DOHH2 (cell line): ENCODE results near the gene PCDH9.

Experiments used
- H3F3A ChIP-seq: fragments of 200-600 bp; sonication (generic), shearing (Covaris generic); 2 replicates; pipeline ENCODE4 v1.6.0; 2016; ENCODE audit warnings: antibody characterized with exemption, mild to moderate bottlenecking; ENCODE audit not compliant: control insufficient read depth, insufficient read depth
- H3K27ac ChIP-seq: fragments of 200-600 bp; sonication (generic); 2 replicates; pipeline ENCODE4 v1.5.1; 2014; ENCODE audit warnings: low read depth, mild to moderate bottlenecking, low read length, moderate library complexity
- H3K27me3 ChIP-seq: fragments of 200-600 bp; sonication (generic); 2 replicates; pipeline ENCODE4 v1.6.1; 2014; ENCODE audit warnings: mild to moderate bottlenecking, low read length, mixed read lengths; ENCODE audit not compliant: control insufficient read depth
- H3K36me3 ChIP-seq: fragments of 200-600 bp; sonication (generic); 2 replicates; pipeline ENCODE4 v1.6.1; 2014; ENCODE audit warnings: mild to moderate bottlenecking, low read length, moderate library complexity, mixed read lengths; ENCODE audit not compliant: control insufficient read depth
- H3K4me1 ChIP-seq: fragments of 200-600 bp; sonication (generic); 2 replicates; pipeline ENCODE4 v1.6.1; 2014; ENCODE audit warnings: mild to moderate bottlenecking, low read length, mixed read lengths; ENCODE audit not compliant: control insufficient read depth
- H3K4me2 ChIP-seq: fragments of 200-600 bp; sonication (generic); 2 replicates; pipeline ENCODE4 v1.6.0; 2014; ENCODE audit warnings: mild to moderate bottlenecking, low read length, moderate library complexity
- H3K4me3 ChIP-seq: fragments of 200-600 bp; sonication (generic); 2 replicates; pipeline ENCODE4 v1.5.1; 2014; ENCODE audit warnings: mild to moderate bottlenecking, low read length, mixed read lengths
- H3K79me2 ChIP-seq: fragments of 200-600 bp; sonication (generic); 2 replicates; pipeline ENCODE4 v1.6.1; 2014; ENCODE audit warnings: mild to moderate bottlenecking, low read length, mixed read lengths; ENCODE audit not compliant: control insufficient read depth
- H3K9me2 ChIP-seq: fragments of 200-600 bp; sonication (generic); replicated peaks from 2 replicates; pipeline ENCODE4 v1.6.1; 2014; ENCODE audit warnings: mild to moderate bottlenecking, low read length, mixed read lengths; ENCODE audit not compliant: control insufficient read depth
- H3K9me3 ChIP-seq: fragments of 200-600 bp; sonication (generic); 2 replicates; pipeline ENCODE4 v1.6.1; 2014; ENCODE audit warnings: antibody characterized with exemption, low read length, mixed read lengths; ENCODE audit not compliant: control insufficient read depth, insufficient read depth
- H4K20me1 ChIP-seq: fragments of 200-600 bp; sonication (generic); 2 replicates; pipeline ENCODE4 v1.6.0; 2014; ENCODE audit warnings: low read depth, mild to moderate bottlenecking, antibody characterized with exemption, low read length, moderate library complexity; ENCODE audit not compliant: control insufficient read depth, insufficient read depth
- CTCF ChIP-seq: fragments of 200-600 bp; sonication (generic); IDR thresholded peaks from one replicate; pipeline ENCODE4 v1.5.1; 2014; ENCODE audit warnings: antibody characterized with exemption, mild to moderate bottlenecking, low read depth, low read length; ENCODE audit not compliant: poor library complexity, severe bottlenecking
- EZH2phosphoT487 ChIP-seq: fragments of 200-600 bp; sonication (generic); IDR thresholded peaks from 2 replicates; pipeline ENCODE4 v1.6.1; 2017; ENCODE audit warnings: borderline replicate concordance, mild to moderate bottlenecking, antibody characterized with exemption, low read length, moderate library complexity, mixed read lengths

The PCDH9 gene

GRCh38 chr13:66859934-66860877 lies 369.9 kb downstream of the PCDH9 start:
- Histone ChIP-seq H3K36me3 (no peaks in the 10 kb centered on the region), H4K20me1 (no peaks in the 10 kb centered on the region), H3K27ac (no peak overlapping the region), H3K4me1 (peaks cover 15% of the 10 kb centered on the region), H3K9me2 (no peaks in the 10 kb centered on the region), H3K27me3 (no peaks in the 10 kb centered on the region), H3K4me2 (no peak overlapping the region), H3F3A (no peaks in the 10 kb centered on the region), H3K9me3 (peaks cover 13% of the 10 kb centered on the region; the same call in 1 of the 2 replicates), H3K79me2 (no peaks in the 10 kb centered on the region), H3K4me3 (no peak overlapping the region)
- TF ChIP-seq EZH2phosphoT487 (no peak), CTCF (no peak)

GRCh38 chr13:66859078-66859477 lies 371.1 kb downstream of the PCDH9 start:
- no peaks in the 10 kb centered on the region for H3F3A ChIP-seq
- no peaks in the 10 kb centered on the region for H4K20me1 ChIP-seq
- H3K27me3 ChIP-seq = no peaks in the 10 kb centered on the region
- no peaks in the 10 kb centered on the region for H3K36me3 ChIP-seq
- H3K4me2 ChIP-seq = no peak overlapping the region
- TF ChIP-seq CTCF = no peak
- no peak for TF ChIP-seq EZH2phosphoT487
- no peak overlapping the region for H3K27ac ChIP-seq
- H3K4me1 ChIP-seq = peaks cover 7% of the 10 kb centered on the region
- H3K4me3 ChIP-seq = no peak overlapping the region
- H3K9me2 ChIP-seq = no peaks in the 10 kb centered on the region
- H3K79me2 ChIP-seq = no peaks in the 10 kb centered on the region
- H3K9me3 ChIP-seq = peaks cover 8% of the 10 kb centered on the region; the same call in 1 of the 2 replicates

- Histone ChIP-seq H4K20me1 (no peaks in the 10 kb centered on the region), H3K27ac (no peak overlapping the region), H3K9me2 (no peaks in the 10 kb centered on the region; the same call in 1 of the 2 replicates), H3K4me3 (no peak overlapping the region), H3F3A (no peaks in the 10 kb centered on the region), H3K9me3 (0 out of 2 replicates have a peak, but pooled peaks cover 2% of the 10 kb centered on the region), H3K4me2 (no peak overlapping the region), H3K79me2 (no peaks in the 10 kb centered on the region), H3K27me3 (no peaks in the 10 kb centered on the region), H3K4me1 (peaks cover 7% of the 10 kb centered on the region), H3K36me3 (no peaks in the 10 kb centered on the region)
- TF ChIP-seq CTCF (no peak), EZH2phosphoT487 (no peak)
Measured at GRCh38 chr13:66858163-66858562, 372.0 kb downstream of the PCDH9 start.
